GM23338 (cell line): ENCODE data around the gene TRAF4. TPM values are rescaled to one million over a fixed set of nuclear protein-coding genes. Genes with fewer than 3 reads are reported as not detected.

ENCODE experiments used
- ATAC-seq: fragments of 200-7000 bp; cut with Tn5 transposase; 3 replicates; pipeline ENCODE4 v1.9.1; 2020
- DNase-seq: peaks from one replicate; pipeline ENCODE4 v3.0.0-alpha.2; 2015; ENCODE audit warnings: low spot score
- H2AFZ ChIP-seq: fragments of 200-600 bp; sonication (generic); 2 replicates; pipeline ENCODE4 v1.8.0; 2016; ENCODE audit warnings: antibody characterized with exemption, mild to moderate bottlenecking, moderate library complexity
- H3F3A ChIP-seq: fragments of 200-600 bp; sonication (generic); replicated peaks from 2 replicates; pipeline ENCODE4 v1.8.0; 2017; ENCODE audit warnings: antibody characterized with exemption, mixed run types, low read depth
- H3K27ac ChIP-seq: fragments of 200-600 bp; sonication (generic); 2 replicates; pipeline ENCODE4 v1.6.1; 2016; ENCODE audit warnings: low read depth
- H3K27me3 ChIP-seq: fragments of 200-600 bp; sonication (generic); 2 replicates; pipeline ENCODE4 v1.8.0; 2016; ENCODE audit warnings: mild to moderate bottlenecking, mixed run types, moderate library complexity; ENCODE audit not compliant: insufficient read depth
- H3K36me3 ChIP-seq: fragments of 200-600 bp; sonication (generic); 2 replicates; pipeline ENCODE4 v1.8.0; 2016; ENCODE audit warnings: mild to moderate bottlenecking; ENCODE audit not compliant: insufficient read depth
- H3K4me1 ChIP-seq: fragments of 200-600 bp; sonication (generic); 2 replicates; pipeline ENCODE4 v1.8.0; 2016; ENCODE audit warnings: mild to moderate bottlenecking, moderate library complexity; ENCODE audit not compliant: insufficient read depth
- H3K4me2 ChIP-seq: fragments of 200-600 bp; sonication (generic); 2 replicates; pipeline ENCODE4 v1.7.1; 2017; ENCODE audit warnings: mixed run types
- H3K4me3 ChIP-seq: fragments of 200-600 bp; sonication (generic); 2 replicates; pipeline ENCODE4 v1.6.1; 2016; ENCODE audit warnings: mixed run types
- H3K79me2 ChIP-seq: fragments of 200-600 bp; sonication (generic); replicated peaks from 2 replicates; pipeline ENCODE4 v1.8.0; 2017; ENCODE audit warnings: mild to moderate bottlenecking; ENCODE audit not compliant: insufficient read depth
- H3K9me2 ChIP-seq: fragments of 200-600 bp; sonication (generic); 2 replicates; pipeline ENCODE4 v1.8.0; 2017; ENCODE audit not compliant: insufficient read depth
- H4K20me1 ChIP-seq: fragments of 200-600 bp; sonication (generic); replicated peaks from 2 replicates; pipeline ENCODE4 v1.8.0; 2017; ENCODE audit warnings: mild to moderate bottlenecking; ENCODE audit not compliant: insufficient read depth
- H3K27ac Mint-ChIP-seq: 2 replicates; pipeline ENCODE4 v1.8.0; 2020; ENCODE audit warnings: inconsistent platforms, mild to moderate bottlenecking, moderate library complexity, mixed read lengths
- H3K27me3 Mint-ChIP-seq: 3 replicates; pipeline ENCODE4 v1.8.0; 2022; ENCODE audit warnings: low read depth, mild to moderate bottlenecking, moderate library complexity, mixed read lengths, inconsistent platforms; ENCODE audit not compliant: insufficient read depth, poor library complexity
- H3K36me3 Mint-ChIP-seq: 3 replicates; pipeline ENCODE4 v1.8.0; 2021; ENCODE audit warnings: low read depth, mild to moderate bottlenecking, inconsistent platforms, moderate library complexity, mixed read lengths
- H3K4me1 Mint-ChIP-seq: 3 replicates; pipeline ENCODE4 v1.8.0; 2020; ENCODE audit warnings: mild to moderate bottlenecking, inconsistent platforms, mixed read lengths
- H3K4me3 Mint-ChIP-seq: 3 replicates; pipeline ENCODE4 v1.8.0; 2021; ENCODE audit warnings: moderate library complexity, mild to moderate bottlenecking, inconsistent platforms, mixed read lengths
- H3K9me3 Mint-ChIP-seq: 3 replicates; pipeline ENCODE4 v1.8.0; 2020; ENCODE audit warnings: moderate library complexity, mild to moderate bottlenecking, inconsistent platforms, mixed read lengths
- EZH2phosphoT487 ChIP-seq: fragments of 200-600 bp; sonication (generic); IDR thresholded peaks from one replicate; pipeline ENCODE4 v1.8.1; 2018; ENCODE audit warnings: antibody characterized with exemption; ENCODE audit not compliant: unreplicated experiment
- JUNB ChIP-seq: IDR thresholded peaks from one replicate; pipeline ENCODE4 v1.6.1; 2016; ENCODE audit warnings: antibody characterized with exemption; ENCODE audit not compliant: unreplicated experiment
- NANOG ChIP-seq: IDR thresholded peaks from 2 replicates; pipeline ENCODE4 v1.6.1; 2016; ENCODE audit warnings: antibody characterized with exemption, borderline replicate concordance
- ZNF114 ChIP-seq: fragments of 250-450 bp; sonication (Bioruptor Pico); IDR thresholded peaks from 2 replicates; pipeline ENCODE4 v1.5.0; 2020; ENCODE audit warnings: mild to moderate bottlenecking, moderate library complexity
- polyA plus RNA-seq: library from polyadenylated mRNA; unstranded; fragments of >200 nt; fragmentation: Nextera tagmentation; extraction: Ambion mirVana; gene quantifications from 2 replicates; pipeline ENCODE4 v1.2.1, GENCODE V29; 2016
- total RNA-seq: library from RNA; depleted of rRNA; stranded (reverse); fragments of >200 nt; shearing (Covaris generic); gene quantifications from 2 replicates; pipeline ENCODE4 v1.2.3, GENCODE V29; 2014
- TF ChIP-seq, protein P1 (sequence below): fragments of 250-450 bp; sonication (Bioruptor Pico); IDR thresholded peaks from 2 replicates; pipeline ENCODE4 v1.5.0; 2020; ENCODE audit warnings: mild to moderate bottlenecking, moderate library complexity
- TF ChIP-seq, protein P2 (sequence below): IDR thresholded peaks from 2 replicates; pipeline ENCODE4 v1.6.1; 2016; ENCODE audit warnings: antibody characterized with exemption

Gene TRAF4
- total and polyA plus RNA-seq, 2 experiments from 2014 or later: 63.5 to 152 TPM

DNA sequence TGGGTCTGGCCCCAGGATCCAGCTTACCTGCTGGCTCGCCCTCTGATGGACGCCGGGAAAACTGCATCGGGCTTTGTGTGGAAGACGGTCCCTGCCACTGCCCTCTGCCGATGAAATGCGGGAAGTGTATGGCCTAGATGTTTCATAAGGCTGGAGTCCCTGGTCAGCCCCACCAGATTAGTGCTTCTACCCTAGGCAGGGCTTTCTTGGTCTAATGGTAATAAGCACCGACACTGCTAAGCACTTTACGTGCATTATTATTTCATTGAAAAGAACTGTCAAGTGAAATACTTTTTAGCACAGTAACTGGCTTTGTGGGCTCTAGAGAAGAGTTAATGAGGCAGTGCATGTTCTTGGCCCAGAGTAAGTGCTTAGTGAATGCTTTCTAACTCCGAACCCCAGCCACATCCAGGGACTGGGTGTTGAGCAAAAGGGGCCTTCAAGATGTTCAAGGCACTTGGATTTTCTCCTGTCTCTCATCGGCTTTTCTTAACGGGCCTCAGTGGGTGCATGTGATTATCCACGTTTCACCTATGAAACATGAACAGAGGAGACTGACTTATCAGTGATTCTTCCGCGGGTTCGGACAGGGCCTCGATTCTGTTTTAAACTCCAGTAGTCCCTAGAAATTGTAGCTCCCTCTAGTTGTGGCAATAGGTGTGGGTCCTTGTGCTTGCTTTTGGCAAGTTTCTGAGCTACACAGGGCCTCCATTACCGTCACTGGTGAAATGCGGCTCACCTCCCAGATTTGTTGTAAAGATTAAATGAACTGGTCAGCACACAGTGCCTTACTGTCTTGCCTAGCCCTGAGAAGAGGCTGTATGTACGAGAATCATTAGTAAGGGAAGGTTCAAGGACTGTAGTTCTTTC lies 6.6 kb downstream of the TRAF4 start (continued):
- TF ChIP-seq, protein P1, sequence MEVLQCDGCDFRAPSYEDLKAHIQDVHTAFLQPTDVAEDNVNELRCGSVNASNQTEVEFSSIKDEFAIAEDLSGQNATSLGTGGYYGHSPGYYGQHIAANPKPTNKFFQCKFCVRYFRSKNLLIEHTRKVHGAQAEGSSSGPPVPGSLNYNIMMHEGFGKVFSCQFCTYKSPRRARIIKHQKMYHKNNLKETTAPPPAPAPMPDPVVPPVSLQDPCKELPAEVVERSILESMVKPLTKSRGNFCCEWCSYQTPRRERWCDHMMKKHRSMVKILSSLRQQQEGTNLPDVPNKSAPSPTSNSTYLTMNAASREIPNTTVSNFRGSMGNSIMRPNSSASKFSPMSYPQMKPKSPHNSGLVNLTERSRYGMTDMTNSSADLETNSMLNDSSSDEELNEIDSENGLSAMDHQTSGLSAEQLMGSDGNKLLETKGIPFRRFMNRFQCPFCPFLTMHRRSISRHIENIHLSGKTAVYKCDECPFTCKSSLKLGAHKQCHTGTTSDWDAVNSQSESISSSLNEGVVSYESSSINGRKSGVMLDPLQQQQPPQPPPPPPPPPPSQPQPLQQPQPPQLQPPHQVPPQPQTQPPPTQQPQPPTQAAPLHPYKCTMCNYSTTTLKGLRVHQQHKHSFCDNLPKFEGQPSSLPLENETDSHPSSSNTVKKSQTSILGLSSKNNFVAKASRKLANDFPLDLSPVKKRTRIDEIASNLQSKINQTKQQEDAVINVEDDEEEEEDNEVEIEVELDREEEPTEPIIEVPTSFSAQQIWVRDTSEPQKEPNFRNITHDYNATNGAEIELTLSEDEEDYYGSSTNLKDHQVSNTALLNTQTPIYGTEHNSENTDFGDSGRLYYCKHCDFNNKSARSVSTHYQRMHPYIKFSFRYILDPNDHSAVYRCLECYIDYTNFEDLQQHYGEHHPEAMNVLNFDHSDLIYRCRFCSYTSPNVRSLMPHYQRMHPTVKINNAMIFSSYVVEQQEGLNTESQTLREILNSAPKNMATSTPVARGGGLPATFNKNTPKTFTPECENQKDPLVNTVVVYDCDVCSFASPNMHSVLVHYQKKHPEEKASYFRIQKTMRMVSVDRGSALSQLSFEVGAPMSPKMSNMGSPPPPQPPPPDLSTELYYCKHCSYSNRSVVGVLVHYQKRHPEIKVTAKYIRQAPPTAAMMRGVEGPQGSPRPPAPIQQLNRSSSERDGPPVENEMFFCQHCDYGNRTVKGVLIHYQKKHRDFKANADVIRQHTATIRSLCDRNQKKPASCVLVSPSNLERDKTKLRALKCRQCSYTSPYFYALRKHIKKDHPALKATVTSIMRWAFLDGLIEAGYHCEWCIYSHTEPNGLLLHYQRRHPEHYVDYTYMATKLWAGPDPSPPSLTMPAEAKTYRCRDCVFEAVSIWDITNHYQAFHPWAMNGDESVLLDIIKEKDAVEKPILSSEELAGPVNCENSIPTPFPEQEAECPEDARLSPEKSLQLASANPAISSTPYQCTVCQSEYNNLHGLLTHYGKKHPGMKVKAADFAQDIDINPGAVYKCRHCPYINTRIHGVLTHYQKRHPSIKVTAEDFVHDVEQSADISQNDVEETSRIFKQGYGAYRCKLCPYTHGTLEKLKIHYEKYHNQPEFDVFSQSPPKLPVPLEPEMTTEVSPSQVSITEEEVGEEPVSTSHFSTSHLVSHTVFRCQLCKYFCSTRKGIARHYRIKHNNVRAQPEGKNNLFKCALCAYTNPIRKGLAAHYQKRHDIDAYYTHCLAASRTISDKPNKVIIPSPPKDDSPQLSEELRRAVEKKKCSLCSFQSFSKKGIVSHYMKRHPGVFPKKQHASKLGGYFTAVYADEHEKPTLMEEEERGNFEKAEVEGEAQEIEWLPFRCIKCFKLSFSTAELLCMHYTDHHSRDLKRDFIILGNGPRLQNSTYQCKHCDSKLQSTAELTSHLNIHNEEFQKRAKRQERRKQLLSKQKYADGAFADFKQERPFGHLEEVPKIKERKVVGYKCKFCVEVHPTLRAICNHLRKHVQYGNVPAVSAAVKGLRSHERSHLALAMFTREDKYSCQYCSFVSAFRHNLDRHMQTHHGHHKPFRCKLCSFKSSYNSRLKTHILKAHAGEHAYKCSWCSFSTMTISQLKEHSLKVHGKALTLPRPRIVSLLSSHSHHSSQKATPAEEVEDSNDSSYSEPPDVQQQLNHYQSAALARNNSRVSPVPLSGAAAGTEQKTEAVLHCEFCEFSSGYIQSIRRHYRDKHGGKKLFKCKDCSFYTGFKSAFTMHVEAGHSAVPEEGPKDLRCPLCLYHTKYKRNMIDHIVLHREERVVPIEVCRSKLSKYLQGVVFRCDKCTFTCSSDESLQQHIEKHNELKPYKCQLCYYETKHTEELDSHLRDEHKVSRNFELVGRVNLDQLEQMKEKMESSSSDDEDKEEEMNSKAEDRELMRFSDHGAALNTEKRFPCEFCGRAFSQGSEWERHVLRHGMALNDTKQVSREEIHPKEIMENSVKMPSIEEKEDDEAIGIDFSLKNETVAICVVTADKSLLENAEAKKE (CRISPR knock-in tag): no peak
- TF ChIP-seq JUNB (no peak), EZH2phosphoT487 (no peak), NANOG (no peak), ZNF114 (CRISPR knock-in tag) (no peak)
- TF ChIP-seq, protein P2, sequence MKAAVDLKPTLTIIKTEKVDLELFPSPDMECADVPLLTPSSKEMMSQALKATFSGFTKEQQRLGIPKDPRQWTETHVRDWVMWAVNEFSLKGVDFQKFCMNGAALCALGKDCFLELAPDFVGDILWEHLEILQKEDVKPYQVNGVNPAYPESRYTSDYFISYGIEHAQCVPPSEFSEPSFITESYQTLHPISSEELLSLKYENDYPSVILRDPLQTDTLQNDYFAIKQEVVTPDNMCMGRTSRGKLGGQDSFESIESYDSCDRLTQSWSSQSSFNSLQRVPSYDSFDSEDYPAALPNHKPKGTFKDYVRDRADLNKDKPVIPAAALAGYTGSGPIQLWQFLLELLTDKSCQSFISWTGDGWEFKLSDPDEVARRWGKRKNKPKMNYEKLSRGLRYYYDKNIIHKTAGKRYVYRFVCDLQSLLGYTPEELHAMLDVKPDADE: no peak

DNA sequence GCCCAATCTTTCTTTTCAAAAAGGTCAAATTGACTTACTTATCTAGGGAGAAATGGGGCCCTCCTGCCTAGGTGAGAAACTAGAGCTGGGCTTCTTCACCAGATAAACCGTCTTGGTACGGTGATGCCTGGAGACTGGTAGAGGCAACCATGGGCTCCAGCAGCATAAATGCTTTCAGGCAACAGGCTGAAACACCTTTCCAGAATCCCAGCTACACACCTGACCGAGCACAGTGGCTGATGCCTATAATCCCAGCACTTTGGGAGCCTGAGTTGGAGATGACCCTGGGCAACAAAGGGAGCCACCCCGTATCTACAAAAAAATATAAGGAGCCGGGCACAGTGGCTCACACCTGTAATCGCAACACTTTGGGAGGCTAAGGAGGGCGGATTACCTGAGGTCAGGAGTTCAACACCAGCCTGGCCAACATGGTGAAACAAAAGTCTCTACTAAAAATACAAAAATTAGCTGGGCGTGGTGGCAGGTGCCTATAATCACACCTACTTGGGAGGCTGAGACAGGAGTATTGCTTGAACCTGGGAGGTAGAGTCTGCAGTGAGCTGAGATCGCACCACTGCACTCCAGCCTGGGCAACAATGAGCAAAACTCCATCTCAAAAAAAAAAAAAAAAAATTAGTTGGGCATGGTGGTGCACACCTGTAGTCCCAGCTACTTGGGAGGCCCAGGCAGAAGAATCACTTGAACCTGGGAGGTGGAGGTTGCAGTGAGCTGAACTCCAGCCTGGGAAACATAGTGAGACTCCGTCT lies 8.0 kb downstream of the TRAF4 start:
- DNase-seq (no peak), ATAC-seq (no peak)
- peaks cover 21% of the 10 kb centered on the region for H3K4me1 ChIP-seq
- Mint-ChIP-seq H3K36me3 (peaks cover 65% of the 10 kb centered on the region), H3K27ac (no peak overlapping the region), H3K27me3 (peaks cover 45% of the 10 kb centered on the region), H3K9me3 (no peaks in the 10 kb centered on the region), H3K4me3 (no peak overlapping the region), H3K4me1 (peaks cover 42% of the 10 kb centered on the region)
- no peaks in the 10 kb centered on the region for H3K27me3 ChIP-seq
- H3F3A ChIP-seq: peaks cover 76% of the 10 kb centered on the region
- H3K27ac ChIP-seq: peak overlapping the region; percentile 45; the same call in 1 of the 2 replicates
- no peaks in the 10 kb centered on the region for H3K9me2 ChIP-seq
- H3K4me2 ChIP-seq: no peak overlapping the region
- peaks cover 26% of the 10 kb centered on the region for H4K20me1 ChIP-seq
- H3K36me3 ChIP-seq: peaks cover 34% of the 10 kb centered on the region
- no peak overlapping the region for H3K4me3 ChIP-seq
- H2AFZ ChIP-seq: no peak overlapping the region
- H3K79me2 ChIP-seq: peaks cover 6% of the 10 kb centered on the region
- TF ChIP-seq, protein P1 (CRISPR knock-in tag): no peak
- no peak for TF ChIP-seq ZNF114 (CRISPR knock-in tag)
